Smooth muscle cell (in vitro differentiated cells): Measurements from ENCODE around the gene NECAB3. TPM values are rescaled to one million over a fixed set of nuclear protein-coding genes. Genes with fewer than 3 reads are reported as not detected.
"Not testable (repeated sequence)": the region's sequence is repeated elsewhere in the genome, so short reads cannot be mapped to it uniquely, and the experiment has no call there.

Source experiments
- DNase-seq: peaks from one replicate; lab custom pipeline; 2025; ENCODE audit not compliant: unreplicated experiment; lab: John Stamatoyannopoulos, UW
- H2AFZ ChIP-seq: fragments of 200-600 bp; sonication (generic); 2 replicates; pipeline ENCODE4 v1.6.0; 2016; ENCODE audit warnings: antibody characterized with exemption, low read depth, mild to moderate bottlenecking
- H3F3A ChIP-seq: fragments of 200-600 bp; sonication (generic); 2 replicates; pipeline ENCODE4 v1.6.0; 2017; ENCODE audit warnings: antibody characterized with exemption, low read depth
- H3K27ac ChIP-seq: fragments of 200-600 bp; sonication (generic); 2 replicates; pipeline ENCODE4 v1.5.1; 2016; ENCODE audit warnings: low read depth, mild to moderate bottlenecking
- H3K27me3 ChIP-seq: fragments of 200-600 bp; sonication (generic); 2 replicates; pipeline ENCODE4 v1.6.1; 2016; ENCODE audit warnings: low read depth, mild to moderate bottlenecking
- H3K36me3 ChIP-seq: fragments of 200-600 bp; sonication (generic); 2 replicates; pipeline ENCODE4 v1.5.1; 2016; ENCODE audit warnings: low read depth
- H3K4me1 ChIP-seq: fragments of 200-600 bp; sonication (generic); 2 replicates; pipeline ENCODE4 v1.5.1; 2016; ENCODE audit warnings: low read depth
- H3K4me2 ChIP-seq: fragments of 200-600 bp; sonication (generic); 2 replicates; pipeline ENCODE4 v1.6.0; 2016; ENCODE audit warnings: mild to moderate bottlenecking
- H3K4me3 ChIP-seq: fragments of 200-600 bp; sonication (generic); 2 replicates; pipeline ENCODE4 v1.5.1; 2016; ENCODE audit warnings: mild to moderate bottlenecking
- H3K79me2 ChIP-seq: fragments of 200-600 bp; sonication (generic); 2 replicates; pipeline ENCODE4 v1.6.0; 2016; ENCODE audit warnings: low read depth, mild to moderate bottlenecking
- H3K9ac ChIP-seq: fragments of 200-600 bp; sonication (generic); 2 replicates; pipeline ENCODE4 v1.6.0; 2016; ENCODE audit warnings: low read depth
- H3K9me3 ChIP-seq: fragments of 200-600 bp; sonication (generic); replicated peaks from 2 replicates; pipeline ENCODE4 v1.5.1; 2016; ENCODE audit warnings: low read depth
- H4K20me1 ChIP-seq: fragments of 200-600 bp; sonication (generic); 2 replicates; pipeline ENCODE4 v1.6.0; 2016; ENCODE audit warnings: low read depth
- WGBS: methylation state at CpG from one replicate; pipeline ENCODE4 v1.1.7; 2016; ENCODE audit warnings: low lambda C conversion rate; 5-methylcytosine and 5-hydroxymethylcytosine counted together
- polyA plus RNA-seq: library from polyadenylated mRNA; unstranded; fragments of >200 nt; fragmentation: Nextera tagmentation; extraction: Ambion mirVana; gene quantifications from 2 replicates; pipeline ENCODE4 v1.2.1, GENCODE V29; 2016
- total RNA-seq: library from RNA; depleted of rRNA; stranded (reverse); fragments of >200 nt; gene quantifications from 2 replicates; pipeline ENCODE4 v1.2.3, GENCODE V29; 2014
- TF ChIP-seq, protein P1 (sequence below): fragments of 200-600 bp; sonication (generic); IDR thresholded peaks from 2 replicates; pipeline ENCODE4 v1.5.1; 2017; ENCODE audit warnings: borderline replicate concordance, mild to moderate bottlenecking, antibody characterized with exemption; ENCODE audit not compliant: insufficient read depth, poor library complexity, severe bottlenecking

The NECAB3 gene
- total and polyA plus RNA-seq, 2 experiments from 2014 or later: 20.3 to 25.8 TPM

DNA sequence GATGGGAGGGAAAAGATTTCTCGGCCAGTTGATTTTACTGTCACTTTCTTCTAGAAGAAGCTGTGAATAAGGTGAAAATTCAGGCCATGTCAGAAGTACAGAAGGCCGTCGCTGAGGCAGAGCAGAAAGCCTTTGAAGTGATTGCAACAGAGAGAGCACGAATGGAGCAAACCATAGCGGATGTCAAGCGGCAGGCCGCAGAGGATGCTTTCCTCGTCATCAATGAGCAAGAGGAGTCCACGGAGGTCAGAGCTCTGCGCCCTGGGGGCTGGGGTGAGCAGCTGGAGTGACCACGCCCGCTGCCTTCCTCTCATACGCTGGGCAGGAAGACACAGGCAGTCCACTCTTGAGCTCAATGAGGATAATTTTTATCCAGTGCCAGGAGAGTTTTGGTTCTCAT lies 33.9 kb downstream of the NECAB3 start:
- no peaks in the 10 kb centered on the region for H4K20me1 ChIP-seq
- TF ChIP-seq, protein P1, sequence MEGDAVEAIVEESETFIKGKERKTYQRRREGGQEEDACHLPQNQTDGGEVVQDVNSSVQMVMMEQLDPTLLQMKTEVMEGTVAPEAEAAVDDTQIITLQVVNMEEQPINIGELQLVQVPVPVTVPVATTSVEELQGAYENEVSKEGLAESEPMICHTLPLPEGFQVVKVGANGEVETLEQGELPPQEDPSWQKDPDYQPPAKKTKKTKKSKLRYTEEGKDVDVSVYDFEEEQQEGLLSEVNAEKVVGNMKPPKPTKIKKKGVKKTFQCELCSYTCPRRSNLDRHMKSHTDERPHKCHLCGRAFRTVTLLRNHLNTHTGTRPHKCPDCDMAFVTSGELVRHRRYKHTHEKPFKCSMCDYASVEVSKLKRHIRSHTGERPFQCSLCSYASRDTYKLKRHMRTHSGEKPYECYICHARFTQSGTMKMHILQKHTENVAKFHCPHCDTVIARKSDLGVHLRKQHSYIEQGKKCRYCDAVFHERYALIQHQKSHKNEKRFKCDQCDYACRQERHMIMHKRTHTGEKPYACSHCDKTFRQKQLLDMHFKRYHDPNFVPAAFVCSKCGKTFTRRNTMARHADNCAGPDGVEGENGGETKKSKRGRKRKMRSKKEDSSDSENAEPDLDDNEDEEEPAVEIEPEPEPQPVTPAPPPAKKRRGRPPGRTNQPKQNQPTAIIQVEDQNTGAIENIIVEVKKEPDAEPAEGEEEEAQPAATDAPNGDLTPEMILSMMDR: no peak
- H3K9me3 ChIP-seq: no peaks in the 10 kb centered on the region
- no peak overlapping the region for H2AFZ ChIP-seq
- H3K27me3 ChIP-seq: no peaks in the 10 kb centered on the region
- H3K27ac ChIP-seq: no peak overlapping the region
- no peak overlapping the region for H3K9ac ChIP-seq
- no peak overlapping the region for H3K4me2 ChIP-seq
- H3K36me3 ChIP-seq: peaks cover 14% of the 10 kb centered on the region
- WGBS: 92% methylated on average over 13 of the region's 13 CpGs
- no peaks in the 10 kb centered on the region for H3K79me2 ChIP-seq
- no peak for DNase-seq
- no peaks in the 10 kb centered on the region for H3F3A ChIP-seq
- no peaks in the 10 kb centered on the region for H3K4me1 ChIP-seq
- no peak overlapping the region for H3K4me3 ChIP-seq

DNA sequence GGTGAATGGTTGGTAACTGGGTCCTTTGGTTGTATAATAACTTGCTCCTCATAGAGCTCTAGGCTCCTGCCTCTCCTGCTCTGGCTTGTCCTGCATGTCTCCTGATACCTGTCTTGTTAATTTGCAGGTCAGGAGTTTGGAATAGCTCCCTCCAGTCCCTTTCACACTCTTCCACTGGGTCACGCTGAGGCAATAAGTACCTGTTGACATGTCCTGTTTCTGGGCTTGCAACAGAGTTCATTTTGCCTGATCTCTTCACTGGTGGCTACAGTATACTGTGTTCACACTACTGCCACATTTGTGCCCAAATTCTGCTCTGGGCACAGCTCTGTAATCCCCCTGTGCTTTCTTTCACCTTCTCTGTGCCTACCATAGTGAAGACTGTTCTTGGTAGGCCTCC lies 37.5 kb downstream of the NECAB3 start:
- DNase-seq: no peak
- H3K27me3 ChIP-seq: no peaks in the 10 kb centered on the region
- no peak overlapping the region for H3K4me3 ChIP-seq
- no peaks in the 10 kb centered on the region for H3K9me3 ChIP-seq
- no peak overlapping the region for H3K4me2 ChIP-seq
- no peaks in the 10 kb centered on the region for H3K79me2 ChIP-seq
- WGBS: 97% methylated on average over 1 of the region's 1 CpG
- peaks cover 12% of the 10 kb centered on the region for H3K36me3 ChIP-seq
- no peaks in the 10 kb centered on the region for H3K4me1 ChIP-seq
- H3K9ac ChIP-seq: no peak overlapping the region
- H2AFZ ChIP-seq: no peak overlapping the region
- H3F3A ChIP-seq: no peaks in the 10 kb centered on the region
- H3K27ac ChIP-seq: no peak overlapping the region
- no peaks in the 10 kb centered on the region for H4K20me1 ChIP-seq
- TF ChIP-seq, protein P1: no peak

DNA sequence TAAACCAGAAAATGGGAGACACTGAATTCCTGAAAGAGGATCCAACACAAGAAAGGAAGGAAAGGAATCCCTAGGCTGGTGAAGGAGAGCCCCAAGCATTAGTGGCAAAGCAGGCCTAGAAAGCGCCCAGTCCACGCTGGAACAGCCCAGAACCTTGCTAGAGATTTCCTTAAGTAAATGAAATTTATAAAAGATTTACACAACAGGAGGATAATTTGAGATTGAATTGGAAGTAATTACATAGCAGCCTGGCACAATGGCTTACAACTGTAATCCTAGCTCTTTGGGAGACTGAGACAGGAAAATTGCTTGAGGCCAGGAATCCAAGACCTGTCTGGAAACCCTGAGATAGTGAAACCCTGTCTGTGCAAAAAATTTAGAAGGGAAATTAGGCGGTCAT lies 38.9 kb downstream of the NECAB3 start:
- Histone ChIP-seq H3K79me2 (no peaks in the 10 kb centered on the region), H3K36me3 (peaks cover 16% of the 10 kb centered on the region), H4K20me1 (peaks cover 3% of the 10 kb centered on the region), H3K27me3 (no peaks in the 10 kb centered on the region), H2AFZ (no peak overlapping the region), H3K4me3 (no peak overlapping the region), H3F3A (no peaks in the 10 kb centered on the region), H3K9me3 (no peaks in the 10 kb centered on the region), H3K4me1 (no peaks in the 10 kb centered on the region), H3K4me2 (no peak overlapping the region), H3K9ac (no peak overlapping the region), H3K27ac (no peak overlapping the region)
- TF ChIP-seq, protein P1: no peak
- DNase-seq: no peak
- WGBS: 92% methylated on average over 3 of the region's 3 CpGs

DNA sequence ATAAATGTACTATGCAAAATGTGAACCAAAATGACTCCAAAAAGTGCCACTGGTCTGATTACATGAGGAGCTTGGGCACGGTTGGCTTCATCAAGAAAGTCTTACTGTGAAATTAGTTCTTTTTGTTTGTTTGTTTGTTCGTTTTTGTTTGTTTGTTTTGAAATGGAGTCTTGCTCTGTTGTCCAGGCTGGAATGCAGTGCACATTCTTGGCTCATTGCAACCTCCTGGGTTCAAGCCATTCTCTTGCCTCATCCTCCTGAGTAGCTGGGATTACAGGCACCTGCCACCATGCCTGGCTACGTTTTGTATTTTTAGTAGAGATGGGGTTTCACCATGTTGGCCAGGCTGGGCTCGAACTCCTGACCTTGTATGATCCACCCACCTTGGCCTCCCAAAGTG lies 42.3 kb downstream of the NECAB3 start:
- not testable (repeated sequence) for H3K27ac ChIP-seq, H3K9ac ChIP-seq, DNase-seq, H3K79me2 ChIP-seq, H3F3A ChIP-seq, H3K27me3 ChIP-seq, H3K4me3 ChIP-seq, H2AFZ ChIP-seq, H3K9me3 ChIP-seq, H4K20me1 ChIP-seq, H3K4me2 ChIP-seq, H3K4me1 ChIP-seq
- peaks cover 31% of the 10 kb centered on the region for H3K36me3 ChIP-seq
- WGBS: 94% methylated on average over 4 of the region's 4 CpGs
